GM19238 (cell line): ENCODE data around the gene SMAD2.
"Not testable (repeated sequence)": the region's sequence is repeated elsewhere in the genome, so short reads cannot be mapped to it uniquely, and the experiment has no call there.

Experiments
- DNase-seq: peaks from one replicate; pipeline ENCODE4 v3.0.0; 2011; ENCODE audit warnings: low spot score; ENCODE audit not compliant: insufficient read length

Gene SMAD2

DNA sequence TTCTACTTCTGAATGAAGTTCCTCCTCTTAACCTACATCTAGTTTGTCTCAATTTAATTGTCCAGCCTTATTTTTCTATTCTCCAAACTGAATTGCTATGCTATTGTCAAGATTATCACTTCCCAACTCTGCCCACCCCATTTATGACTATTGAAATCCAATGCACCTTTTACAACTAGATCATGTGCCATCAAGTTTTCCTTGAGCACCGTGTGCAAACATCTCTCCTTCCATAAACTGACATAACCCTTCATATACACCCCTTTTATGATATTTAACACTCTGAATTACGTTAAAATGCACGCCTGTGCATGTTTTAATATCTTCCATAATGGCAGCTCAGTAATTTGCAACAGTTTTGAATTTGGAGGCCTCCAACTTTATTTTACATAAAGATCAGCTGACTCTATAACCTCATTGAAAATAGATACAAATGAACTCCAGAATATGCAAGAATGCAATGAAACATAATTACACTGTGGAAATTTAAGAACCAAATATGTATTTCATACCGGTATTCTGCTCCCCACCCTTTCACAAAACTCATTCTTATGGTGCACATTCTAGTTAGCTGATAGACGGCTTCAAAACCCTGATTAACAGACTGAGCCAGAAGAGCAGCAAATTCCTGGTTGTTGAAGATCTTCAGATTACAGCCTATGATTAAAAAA lies 85.5 kb downstream of the SMAD2 start:
- no peak for DNase-seq

DNA sequence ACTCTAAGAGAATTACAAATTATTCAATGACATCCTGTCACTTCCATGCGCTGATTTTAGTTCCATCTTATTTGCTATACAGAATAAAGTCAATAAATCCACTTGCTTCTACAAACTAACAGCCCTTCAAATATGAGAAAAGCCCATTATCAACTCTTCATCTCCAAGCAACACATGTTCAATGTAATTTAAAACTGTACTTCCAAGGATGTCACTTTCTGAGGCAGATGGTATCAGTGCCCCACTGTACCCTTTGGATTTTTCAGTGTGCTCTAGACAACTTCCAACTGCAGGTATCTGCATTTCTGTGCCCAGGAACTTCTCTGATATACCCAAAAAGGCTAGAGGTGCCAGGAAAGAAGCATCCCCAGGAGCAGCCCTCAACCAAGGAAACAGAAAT lies 87.6 kb downstream of the SMAD2 start:
- no peak for DNase-seq

DNA sequence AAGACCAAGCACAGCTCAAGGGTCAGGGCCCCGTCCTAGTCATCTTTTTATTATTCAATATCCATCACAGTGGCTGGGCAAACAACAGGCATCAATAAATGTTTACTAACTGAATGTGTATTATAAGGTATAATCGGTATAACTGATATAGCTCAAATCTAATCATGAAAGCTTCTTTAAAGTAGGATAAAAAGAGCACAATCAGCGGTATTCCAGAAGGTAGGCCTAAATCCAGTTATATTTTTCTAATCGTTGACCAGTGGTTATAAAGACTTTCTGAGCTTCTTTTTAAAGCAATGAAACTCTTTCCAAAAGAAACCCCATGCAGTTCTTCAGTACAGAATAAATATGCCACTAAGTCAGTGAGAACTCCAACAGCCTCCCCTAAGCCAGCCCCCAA lies 92.1 kb downstream of the SMAD2 start:
- no peak for DNase-seq

DNA sequence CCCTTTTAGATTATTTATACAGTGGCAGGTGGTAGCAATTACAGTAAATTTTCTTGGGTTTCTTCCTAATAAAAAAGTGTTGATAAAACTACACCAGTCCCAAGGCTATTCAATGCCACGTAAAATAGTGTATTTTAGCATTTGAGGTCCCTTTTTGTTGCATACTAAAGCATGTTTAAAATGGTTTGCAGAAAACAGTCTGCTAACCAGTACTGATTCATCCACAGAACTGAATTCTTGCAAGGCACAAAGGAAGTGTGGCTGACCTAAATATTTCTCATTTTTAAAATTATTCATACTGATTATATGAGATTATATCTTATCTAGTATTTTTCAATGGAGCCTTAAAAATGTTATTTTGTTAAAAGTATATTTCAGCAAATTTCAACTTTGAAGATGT lies 98.1 kb downstream of the SMAD2 start:
- no peak for DNase-seq

DNA sequence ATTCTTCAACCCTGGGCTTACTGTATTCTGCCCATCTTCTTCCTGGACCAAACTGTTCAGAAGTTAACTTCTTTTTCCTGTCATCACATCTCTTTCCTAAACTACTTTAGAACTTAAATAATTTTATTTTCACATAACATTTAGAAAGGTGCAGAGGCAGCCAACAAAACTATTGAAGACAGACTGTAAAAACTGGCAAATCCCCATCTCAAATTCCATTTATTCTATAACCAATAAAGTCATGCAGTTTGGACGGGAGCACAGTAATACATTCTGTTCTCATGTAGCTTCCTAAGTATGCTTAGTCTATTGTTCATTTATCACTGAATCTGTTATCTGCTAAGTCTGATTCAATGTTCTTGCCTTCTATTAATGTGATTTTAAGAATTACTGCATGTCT lies 99.1 kb downstream of the SMAD2 start:
- no peak for DNase-seq

DNA sequence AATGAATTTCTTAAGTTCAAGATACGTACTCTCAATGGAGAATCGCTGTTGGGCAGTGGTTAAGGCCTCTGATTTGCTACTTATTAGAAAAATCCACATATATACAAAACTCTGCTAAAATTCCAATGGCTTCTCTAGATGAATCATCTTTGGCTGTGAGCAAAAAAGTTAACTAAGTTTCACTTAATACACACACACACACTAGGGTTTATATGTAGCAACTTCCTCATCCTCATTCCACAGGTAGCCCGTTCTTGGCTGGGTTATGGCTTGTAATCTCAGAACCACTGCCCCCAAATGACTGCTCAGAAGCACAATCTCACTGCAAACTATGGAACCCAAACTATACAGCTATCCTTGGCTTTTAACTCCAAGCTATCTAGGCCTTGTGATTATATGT lies 99.7 kb downstream of the SMAD2 start:
- no peak for DNase-seq

DNA sequence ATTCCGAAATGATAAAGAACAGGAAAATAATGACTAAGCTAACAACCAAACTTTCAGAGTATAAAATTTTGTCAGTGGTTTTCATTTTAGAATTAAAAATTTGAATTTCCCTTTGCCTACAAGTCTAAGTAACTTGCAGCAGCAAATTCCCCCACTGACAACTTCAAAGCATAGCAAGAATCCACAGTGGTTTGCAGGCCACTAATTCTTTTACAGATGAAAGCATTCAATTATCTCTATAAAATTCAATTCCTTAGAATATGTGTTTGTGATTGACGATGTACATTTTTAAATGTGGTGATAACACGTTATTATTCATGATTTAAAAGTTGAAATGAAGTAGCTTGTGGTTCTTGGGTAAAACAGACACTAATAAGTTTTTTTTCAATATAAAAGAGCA lies 100.6 kb downstream of the SMAD2 start:
- DNase-seq: no peak

DNA sequence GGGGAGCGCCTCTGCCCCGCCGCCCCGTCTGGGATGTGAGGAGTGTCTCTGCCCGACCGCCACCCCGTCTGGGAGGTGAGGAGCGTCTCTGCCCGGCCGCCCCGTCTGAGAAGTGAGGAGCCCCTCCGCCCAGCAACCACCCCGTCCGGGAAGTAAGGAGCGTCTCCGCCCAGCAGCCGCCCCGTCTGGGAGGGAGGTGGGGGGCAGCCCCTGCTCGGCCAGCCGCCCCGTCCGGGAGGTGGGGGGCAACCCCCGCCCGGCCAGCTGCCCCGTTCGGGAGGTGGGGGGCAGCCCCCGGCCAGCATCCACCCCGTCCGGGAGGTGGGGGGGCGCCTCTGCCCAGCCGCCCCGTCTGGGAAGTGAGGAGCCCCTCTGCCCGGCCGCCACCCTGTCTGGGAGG lies 102.4 kb downstream of the SMAD2 start:
- not testable (repeated sequence) for DNase-seq

DNA sequence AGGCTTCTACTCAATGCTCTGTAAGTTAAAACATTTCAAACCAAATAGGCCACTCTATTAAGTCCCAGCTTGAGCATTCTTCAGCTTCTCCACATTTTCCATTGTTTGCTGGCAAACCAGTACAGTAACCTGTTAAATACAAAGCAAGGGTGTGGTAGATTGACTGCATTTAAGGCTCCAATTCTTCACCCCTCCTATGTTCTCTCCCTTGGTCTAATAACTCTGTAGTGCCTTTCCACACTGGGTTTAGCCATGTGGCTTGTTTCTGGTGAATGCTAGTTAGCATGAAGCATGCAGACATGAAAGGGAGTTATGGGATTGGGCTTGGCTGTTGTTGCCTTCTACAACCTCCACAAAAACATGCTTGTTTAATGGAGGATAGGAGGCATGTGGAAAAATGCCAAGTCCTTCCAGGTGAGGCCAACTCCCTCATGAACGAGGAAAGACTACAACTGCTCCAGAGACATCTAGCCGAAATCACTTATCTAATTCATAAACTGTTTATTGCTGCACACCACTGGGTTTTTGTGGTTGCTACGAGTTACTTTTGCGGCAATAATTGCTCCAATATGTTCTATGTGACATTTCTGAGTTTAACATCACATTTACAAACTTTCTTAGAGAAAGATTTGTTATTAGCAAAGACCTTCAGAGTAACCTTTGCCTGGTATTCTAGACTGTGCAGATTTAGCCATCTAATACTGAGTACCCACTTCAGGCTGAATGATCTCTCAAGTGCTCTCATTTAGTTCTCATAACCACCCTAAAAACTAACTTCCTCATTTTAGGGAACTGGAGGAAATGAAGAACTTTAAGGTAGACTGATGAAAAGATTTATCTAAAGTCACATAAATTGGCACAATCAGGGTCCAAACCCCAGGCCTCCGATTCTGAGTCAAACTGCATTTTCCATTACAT lies 104.0 kb downstream of the SMAD2 start:
- DNase-seq: no peak

DNA sequence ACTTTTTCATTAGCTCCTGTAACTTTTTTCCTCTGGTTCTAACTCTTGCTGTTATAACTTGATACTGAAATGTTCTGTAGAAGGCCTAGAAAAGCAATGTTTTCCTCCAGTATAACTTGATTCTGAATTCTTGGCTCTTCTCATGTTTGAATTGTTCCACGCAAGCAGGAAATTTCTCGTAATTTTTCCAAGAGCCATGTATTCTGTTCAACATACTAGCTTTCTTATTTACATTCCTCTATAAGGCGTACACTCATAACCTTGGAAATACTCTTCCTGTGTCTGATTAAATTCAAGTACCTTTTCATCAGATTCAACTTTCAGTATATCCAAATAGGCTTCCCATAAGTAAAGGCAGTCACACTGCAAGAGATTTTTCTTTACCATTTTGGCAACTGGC lies 109.1 kb downstream of the SMAD2 start:
- no peak for DNase-seq

DNA sequence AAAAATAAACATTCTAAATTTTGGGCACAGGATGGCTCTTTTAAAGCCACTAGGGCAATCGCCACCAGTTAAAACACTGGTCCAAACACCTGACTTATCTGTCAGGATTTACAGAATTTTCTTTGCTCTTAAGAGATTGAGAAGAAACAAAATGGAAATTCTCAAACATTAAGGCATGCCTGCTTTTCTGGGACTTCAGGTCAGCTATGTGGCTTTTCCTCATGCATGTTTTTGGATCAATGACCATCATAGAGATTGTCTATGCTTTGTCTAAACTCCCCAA lies 112.7 kb downstream of the SMAD2 start:
- no peak for DNase-seq

DNA sequence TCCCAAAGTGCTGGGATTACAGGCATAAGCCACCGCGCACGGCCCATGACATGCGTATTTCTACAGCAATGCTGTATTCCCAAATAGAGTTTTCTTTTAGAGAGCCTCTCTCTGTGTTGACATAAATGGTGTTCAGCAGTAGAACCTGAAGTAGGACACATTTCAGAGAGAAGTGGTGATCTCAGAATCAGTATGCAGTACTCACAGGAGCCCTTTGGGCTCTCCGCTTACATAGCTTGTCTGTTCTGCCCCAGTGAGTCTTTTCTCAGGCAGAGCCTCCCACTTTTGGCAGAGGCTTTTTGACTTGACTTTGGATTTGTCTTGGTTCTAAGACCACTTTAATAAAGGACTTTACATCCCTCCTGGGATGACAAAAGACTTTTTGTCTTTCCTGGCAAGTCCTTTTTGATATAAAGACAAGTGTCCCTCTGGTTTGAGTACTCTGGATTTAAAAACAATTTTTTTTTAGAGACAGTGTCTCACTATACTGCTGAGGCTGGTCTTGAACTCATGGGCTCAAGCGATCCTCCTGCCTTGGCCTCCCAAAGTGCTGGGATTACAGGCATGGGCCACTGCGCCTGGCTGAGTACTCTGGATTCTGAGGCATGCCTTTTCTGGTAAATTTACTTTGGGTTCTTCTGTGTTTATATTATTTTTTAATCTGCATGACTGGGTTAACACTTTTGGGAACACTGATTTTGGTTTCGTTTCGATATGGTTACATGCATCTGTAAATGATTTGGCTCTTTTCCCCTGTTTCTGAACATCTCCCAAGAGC lies 113.3 kb downstream of the SMAD2 start:
- no peak for DNase-seq

DNA sequence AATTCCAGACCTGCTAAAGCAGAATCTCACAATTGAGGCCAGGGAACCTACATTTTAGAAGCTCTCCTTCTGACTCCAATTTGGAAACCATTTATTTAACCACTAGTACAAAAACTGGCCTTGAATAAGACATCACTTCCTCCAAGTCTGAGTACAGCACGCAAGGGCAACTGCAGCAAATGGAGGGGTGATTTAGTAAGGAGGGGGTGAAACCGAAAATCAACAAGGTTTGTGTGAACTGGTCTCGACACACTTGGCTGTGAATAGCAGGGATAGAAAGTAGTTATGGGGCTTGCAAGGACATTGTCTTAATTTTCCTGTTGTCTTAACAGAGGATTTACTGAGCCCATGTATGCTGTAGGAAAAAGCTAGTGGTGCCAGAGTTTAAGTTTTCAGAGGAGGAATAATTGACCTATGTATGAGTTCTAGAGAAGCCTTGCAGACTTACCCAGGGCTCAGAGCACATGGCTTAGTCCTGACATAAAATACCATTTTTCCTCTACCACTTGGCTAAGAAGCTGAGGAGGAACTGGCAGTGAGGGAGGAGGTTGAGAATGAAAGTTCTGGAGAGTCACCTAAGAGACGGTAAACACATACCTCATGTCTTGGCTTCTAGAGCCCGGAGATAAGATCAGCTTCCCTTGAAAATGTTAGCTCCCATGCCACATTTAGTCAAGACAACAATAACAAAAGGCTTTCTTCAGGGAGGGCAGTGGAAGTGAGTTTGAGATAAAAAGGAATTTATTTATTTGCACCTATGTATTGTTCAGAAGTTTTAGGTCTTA lies 114.8 kb downstream of the SMAD2 start:
- DNase-seq: no peak

DNA sequence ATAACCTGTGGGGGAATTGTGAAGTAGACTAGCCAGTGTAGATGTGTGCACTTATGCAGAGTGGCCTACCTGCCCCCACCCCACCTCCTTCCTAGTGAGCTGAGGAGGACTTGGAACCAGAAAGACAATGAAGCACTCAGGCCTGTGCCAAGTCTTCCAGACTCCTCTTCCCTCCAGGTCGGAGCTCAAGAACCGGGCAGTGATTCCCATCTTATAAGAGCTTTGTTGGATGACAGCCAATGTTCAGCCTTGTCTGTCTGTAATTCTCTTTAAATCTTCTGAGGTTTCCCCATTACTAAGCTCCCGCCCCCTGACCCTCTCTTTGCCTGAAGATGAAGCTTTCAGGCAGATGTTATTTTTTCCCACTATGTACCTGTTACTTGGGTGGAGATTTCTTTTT lies 121.0 kb downstream of the SMAD2 start:
- no peak for DNase-seq

DNA sequence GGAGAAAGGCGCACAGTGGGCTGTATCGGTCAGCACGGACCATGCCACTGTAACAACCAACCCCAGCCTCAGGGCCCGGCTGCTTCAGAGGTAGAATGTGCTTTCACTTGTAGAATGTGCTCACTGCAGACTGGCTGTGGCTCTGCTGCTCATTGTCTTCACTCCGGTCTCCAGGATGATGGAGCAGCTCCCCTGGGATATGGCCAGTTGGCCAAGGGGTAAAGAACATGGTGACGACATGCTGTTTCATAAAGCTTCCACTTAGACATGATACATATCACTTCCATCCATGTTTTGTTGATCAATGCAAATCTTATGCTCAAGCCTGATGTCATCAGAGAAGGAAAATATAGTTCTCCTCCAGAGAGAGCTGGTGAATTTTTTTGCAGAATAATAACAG lies 127.7 kb downstream of the SMAD2 start:
- no peak for DNase-seq

DNA sequence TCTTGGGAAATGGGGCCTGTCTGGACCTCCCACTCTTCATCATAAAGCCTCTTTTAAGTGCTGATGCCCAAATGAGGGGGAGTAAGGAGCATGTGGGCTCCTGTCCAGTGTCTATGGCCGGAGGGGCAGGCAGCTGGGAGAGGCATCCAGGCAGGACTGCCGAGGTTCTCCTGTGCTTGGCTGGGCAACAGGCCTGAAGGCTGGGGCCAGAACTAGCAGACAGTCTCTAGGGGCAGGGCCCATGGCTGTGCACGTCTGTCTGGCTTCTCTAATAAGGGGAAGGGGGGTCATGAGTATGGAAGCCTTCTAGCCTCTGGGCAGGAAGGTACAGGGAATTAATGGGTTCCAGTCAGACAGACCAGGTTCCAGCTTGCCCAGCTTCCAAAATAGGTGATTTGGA lies 128.6 kb downstream of the SMAD2 start:
- no peak for DNase-seq

DNA sequence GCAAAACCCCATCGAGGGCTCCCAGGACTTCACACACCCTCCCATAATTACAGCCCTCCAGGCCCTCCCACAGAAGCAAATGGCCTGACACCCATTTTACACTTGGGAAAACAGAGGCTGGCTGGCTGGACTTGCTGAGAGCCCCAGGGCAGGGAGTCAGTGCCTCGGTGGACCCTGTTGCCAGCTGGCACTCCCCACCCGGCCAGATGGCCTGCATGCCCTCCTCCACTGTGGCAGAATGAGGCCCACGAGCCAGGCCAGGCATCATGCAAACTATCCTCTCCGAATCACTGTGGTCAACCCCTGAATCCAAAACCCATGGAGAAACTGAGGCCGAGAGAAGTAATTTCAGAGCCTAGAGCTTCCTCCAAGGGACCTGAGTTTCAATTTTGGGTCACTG lies 129.7 kb downstream of the SMAD2 start:
- DNase-seq: no peak

DNA sequence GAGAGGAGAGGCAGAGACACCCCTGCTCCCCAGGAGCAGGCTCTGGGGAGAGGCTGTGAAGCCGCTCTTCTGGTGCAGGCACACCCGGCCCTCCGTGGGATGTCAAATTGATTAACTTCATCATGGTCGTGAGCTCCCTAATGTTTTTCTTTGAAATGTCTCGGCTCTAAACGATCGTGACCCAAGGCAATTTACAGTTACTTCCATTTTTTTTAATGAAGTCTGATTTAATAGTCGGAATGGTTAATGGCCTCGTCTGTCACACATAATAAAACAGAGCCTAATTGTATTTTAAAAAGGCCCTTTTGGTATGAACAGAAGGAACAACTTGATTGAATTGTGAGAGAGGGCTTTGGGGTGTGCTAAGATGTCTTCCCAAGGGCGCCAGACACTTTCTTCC lies 130.2 kb downstream of the SMAD2 start:
- no peak for DNase-seq

DNA sequence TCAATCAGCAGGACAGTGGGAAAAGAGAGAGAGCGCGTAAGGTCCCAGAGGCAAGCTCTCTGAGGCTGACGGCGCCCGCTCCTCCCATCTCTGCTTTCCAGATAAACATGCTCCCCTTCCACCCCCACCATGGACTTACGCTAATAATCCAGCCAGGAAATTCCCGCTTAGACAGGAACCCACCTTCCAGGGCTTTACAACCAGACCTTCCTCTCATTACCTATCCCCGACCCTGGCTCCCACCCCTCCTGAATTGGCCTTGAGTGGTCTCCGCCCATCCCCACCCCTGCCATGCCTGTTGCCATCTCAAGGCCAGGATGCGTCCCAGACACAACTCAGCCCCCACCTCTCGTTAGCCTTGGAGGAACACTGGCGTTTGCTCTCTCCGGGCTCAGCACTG lies 131.1 kb downstream of the SMAD2 start:
- no peak for DNase-seq

DNA sequence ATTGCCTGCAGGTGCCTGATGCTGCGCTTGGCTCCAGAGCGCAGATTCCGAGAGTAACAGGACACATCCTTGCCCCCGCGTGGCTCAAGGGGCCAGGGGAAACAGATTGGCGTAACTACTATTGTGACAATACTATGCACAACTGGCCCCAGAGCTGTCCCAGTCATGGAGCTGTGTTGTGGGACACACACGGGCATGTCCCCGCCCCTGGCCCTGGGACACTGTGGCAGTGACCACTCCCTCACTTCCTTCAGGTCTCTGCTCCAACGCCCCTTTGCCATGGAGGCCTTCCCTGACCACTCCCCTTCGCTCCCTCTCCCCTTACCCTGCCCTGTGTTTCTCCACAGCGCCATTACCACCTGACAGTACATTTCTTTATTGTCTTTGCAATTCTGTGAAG lies 132.1 kb downstream of the SMAD2 start:
- DNase-seq: no peak

DNA sequence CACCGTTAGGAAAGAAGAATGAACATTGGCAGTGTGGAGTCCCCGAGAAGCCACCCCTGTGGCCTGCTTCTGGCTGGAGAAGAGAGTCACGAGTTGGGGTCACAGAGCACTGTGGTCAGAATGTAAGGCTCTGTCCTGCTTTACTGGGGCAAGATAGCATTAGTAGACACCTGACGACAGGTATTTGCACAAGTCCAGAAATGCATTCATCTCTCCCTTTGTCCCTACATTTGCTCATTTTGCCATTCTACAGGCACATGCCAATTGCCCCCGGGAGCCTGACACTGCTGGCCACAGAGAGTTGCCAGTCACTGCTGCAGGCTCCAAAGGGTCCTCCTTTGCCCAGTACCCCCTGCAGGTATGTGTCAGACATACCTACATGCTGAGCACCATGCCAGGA lies 133.3 kb downstream of the SMAD2 start:
- no peak for DNase-seq

DNA sequence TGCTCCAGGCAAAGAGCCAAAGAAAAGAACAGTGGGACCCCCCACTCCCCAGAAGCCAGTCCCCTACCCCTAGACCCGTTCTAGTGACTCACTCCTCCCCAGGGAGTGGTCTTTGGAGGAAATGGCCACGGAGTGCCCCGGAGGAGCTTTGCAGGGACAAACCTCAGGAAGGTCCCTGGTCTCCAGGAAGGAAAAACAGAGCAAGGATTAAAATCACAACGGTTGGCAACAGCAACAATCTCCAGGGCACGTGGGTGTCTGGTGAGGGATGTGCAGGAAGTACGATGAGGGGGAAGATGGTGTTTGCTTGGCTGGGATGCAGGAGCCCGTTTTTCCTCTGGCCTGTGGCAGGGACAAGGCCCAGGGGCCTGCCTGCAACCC lies 135.0 kb downstream of the SMAD2 start:
- DNase-seq: no peak
